Esophagus muscularis mucosa (tissue), 4 donors: ENCODE data around the gene TRABD2B. TPM values are rescaled to one million over a fixed set of nuclear protein-coding genes. Genes with fewer than 3 reads are reported as not detected.

Experiments
- DNase-seq: peaks from one replicate; pipeline ENCODE4 v3.0.0-alpha.2; 2017; ENCODE audit errors: extremely low spot score
- H3K27ac ChIP-seq, 4 donors: fragments of 200-600 bp; sonication (generic); replicated peaks in 1 of 4; 1 replicate in 3 of 4; 2 replicates in 1 of 4; pipeline ENCODE4 v1.5.1; 2016 to 2019; ENCODE audit warnings: mild to moderate bottlenecking in 1 of 4
- H3K27me3 ChIP-seq, 4 donors: fragments of 200-600 bp; sonication (generic); one replicate each; pipeline versions ENCODE4 v1.5.1 to v1.6.0; 2016 to 2019
- H3K36me3 ChIP-seq, 4 donors: fragments of 200-600 bp; sonication (generic); one replicate each; pipeline ENCODE4 v1.5.1; 2016 to 2019
- H3K4me1 ChIP-seq, 4 donors: fragments of 200-600 bp; sonication (generic); one replicate each; pipeline ENCODE4 v1.5.1; 2016 to 2019
- H3K4me3 ChIP-seq, 4 donors: fragments of 200-600 bp; sonication (generic); 1 replicate in 2 of 4; 2 replicates in 2 of 4; pipeline ENCODE4 v1.5.1; 2016 to 2019; ENCODE audit warnings: mild to moderate bottlenecking in 4 of 4, moderate library complexity in 1 of 4
- H3K9me3 ChIP-seq, 4 donors: fragments of 200-600 bp; sonication (generic); 1 replicate in 3 of 4; 2 replicates in 1 of 4; pipeline ENCODE4 v1.5.1; 2016 to 2019
- EP300 ChIP-seq: sonication (generic); formaldehyde crosslinking; IDR thresholded peaks from one replicate; pipeline ENCODE4 v1.6.1; 2017; ENCODE audit warnings: antibody characterized with exemption
- POLR2A ChIP-seq: fragments of 450-650 bp; IDR thresholded peaks from one replicate; pipeline ENCODE4 v1.6.1; 2017; ENCODE audit warnings: antibody characterized with exemption, moderate library complexity, mild to moderate bottlenecking, low read depth
- POLR2AphosphoS5 ChIP-seq, 2 donors: sonication (generic); formaldehyde crosslinking; IDR thresholded peaks; one replicate each; pipeline ENCODE4 v1.6.1; 2017; ENCODE audit warnings: antibody characterized with exemption in 2 of 2
- WGBS: methylation state at CpG from one replicate; pipeline ENCODE4 v1.1.5; 2018; 5-methylcytosine and 5-hydroxymethylcytosine counted together
- intact Hi-C: fragments of 100-400 bp; cut with DNase I; formaldehyde crosslinking; loops from one replicate; pipeline ENCODE4 v1.15.1; 2023
- total RNA-seq, 4 donors: library from RNA; depleted of rRNA; stranded (reverse); fragments of >200 nt; gene quantifications; one replicate each; pipeline versions ENCODE4 v1.1.0 to v1.2.1, GENCODE V29; 2016
- TF ChIP-seq, protein P1 (sequence below), 3 experiments: fragments of 200-600 bp in 2 of 3; fragments of 450-650 bp in 1 of 3; sonication (generic) in 2 of 3; IDR thresholded peaks; one replicate each; pipeline ENCODE4 v1.5.1; 2017 to 2019; ENCODE audit warnings: antibody characterized with exemption in 3 of 3, mild to moderate bottlenecking in 2 of 3, moderate library complexity in 1 of 3

Gene TRABD2B
- total RNA-seq, 4 donors from 2014 or later, result 4.0 to 7.6 (median 4.1) TPM

DNA sequence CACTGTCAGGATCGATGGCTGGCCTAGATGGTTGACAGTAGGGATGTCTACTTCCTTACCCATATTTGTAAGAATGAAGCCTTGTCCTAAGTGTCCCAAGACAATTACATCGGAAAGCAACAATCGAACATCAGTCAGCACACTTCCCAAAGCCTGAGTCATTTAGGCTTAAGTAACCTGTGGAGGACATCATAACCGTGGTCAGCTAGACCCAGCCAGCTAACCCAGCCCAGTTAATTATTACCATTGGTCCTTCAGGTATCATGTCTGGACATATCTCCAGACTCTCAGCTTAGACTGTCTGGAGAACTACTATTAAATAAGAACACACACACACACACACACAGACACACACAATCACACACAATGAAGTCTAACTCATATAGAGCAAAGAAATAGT, 264.7 kb downstream of the TRABD2B start:
- Histone ChIP-seq H3K36me3 (no peaks in the 10 kb centered on the region), H3K27ac (no peak overlapping the region), H3K4me1 (no peaks in the 10 kb centered on the region), H3K27me3 (peaks cover 0 to 23% (median 3%) of the 10 kb centered on the region in 4 donors), H3K9me3 (no peaks in the 10 kb centered on the region), H3K4me3 (no peak overlapping the region)
- TF ChIP-seq EP300, result no peak
- TF ChIP-seq, protein P1, sequence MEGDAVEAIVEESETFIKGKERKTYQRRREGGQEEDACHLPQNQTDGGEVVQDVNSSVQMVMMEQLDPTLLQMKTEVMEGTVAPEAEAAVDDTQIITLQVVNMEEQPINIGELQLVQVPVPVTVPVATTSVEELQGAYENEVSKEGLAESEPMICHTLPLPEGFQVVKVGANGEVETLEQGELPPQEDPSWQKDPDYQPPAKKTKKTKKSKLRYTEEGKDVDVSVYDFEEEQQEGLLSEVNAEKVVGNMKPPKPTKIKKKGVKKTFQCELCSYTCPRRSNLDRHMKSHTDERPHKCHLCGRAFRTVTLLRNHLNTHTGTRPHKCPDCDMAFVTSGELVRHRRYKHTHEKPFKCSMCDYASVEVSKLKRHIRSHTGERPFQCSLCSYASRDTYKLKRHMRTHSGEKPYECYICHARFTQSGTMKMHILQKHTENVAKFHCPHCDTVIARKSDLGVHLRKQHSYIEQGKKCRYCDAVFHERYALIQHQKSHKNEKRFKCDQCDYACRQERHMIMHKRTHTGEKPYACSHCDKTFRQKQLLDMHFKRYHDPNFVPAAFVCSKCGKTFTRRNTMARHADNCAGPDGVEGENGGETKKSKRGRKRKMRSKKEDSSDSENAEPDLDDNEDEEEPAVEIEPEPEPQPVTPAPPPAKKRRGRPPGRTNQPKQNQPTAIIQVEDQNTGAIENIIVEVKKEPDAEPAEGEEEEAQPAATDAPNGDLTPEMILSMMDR (IDR thresholded peaks at IDR 0.05), result no peak
- TF ChIP-seq POLR2AphosphoS5 (IDR thresholded peaks at IDR 0.05), result no peak
- no peak for TF ChIP-seq POLR2A
- 74% methylated on average over 4 of the region's 4 CpGs for WGBS
- intact Hi-C loops, result loop anchor here (10.0 kb wide), 1 partner anchor 472 kb away; no protein-coding TSS in a partner anchor
- no peak for DNase-seq

DNA sequence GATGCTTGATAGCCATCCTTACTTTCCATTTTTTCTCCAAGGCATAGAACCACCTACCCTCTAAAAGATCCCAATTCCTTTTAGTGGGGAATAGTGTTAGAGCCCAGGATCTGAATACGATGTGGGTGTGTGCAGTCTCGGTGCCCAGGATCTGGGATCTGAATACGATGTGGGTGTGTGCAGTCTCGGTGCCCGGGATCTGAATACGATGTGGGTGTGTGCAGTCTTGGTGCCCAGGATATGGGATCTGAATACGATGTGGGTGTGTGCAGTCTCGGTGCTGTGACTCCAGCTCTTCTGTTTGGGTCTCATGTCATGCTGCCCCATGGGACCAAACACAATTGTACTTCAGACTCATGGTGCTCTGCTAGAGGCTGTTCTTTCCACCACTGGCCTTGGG, 265.5 kb downstream of the TRABD2B start:
- no peak overlapping the region for H3K27ac ChIP-seq
- H3K4me3 ChIP-seq, result no peak overlapping the region
- H3K4me1 ChIP-seq, result no peaks in the 10 kb centered on the region
- no peaks in the 10 kb centered on the region for H3K9me3 ChIP-seq
- peaks cover 0 to 26% (median 3%) of the 10 kb centered on the region in 4 donors for H3K27me3 ChIP-seq
- H3K36me3 ChIP-seq, result no peaks in the 10 kb centered on the region
- TF ChIP-seq EP300 (no peak), POLR2A (no peak), POLR2AphosphoS5 (IDR thresholded peaks at IDR 0.05) (no peak)
- TF ChIP-seq, protein P1 (IDR thresholded peaks at IDR 0.05), result no peak
- no peak for DNase-seq
- intact Hi-C loops, result loop anchor here (10.0 kb wide), 1 partner anchor 473 kb away; no protein-coding TSS in a partner anchor
- 80% methylated on average over 2 of the region's 8 CpGs for WGBS

DNA sequence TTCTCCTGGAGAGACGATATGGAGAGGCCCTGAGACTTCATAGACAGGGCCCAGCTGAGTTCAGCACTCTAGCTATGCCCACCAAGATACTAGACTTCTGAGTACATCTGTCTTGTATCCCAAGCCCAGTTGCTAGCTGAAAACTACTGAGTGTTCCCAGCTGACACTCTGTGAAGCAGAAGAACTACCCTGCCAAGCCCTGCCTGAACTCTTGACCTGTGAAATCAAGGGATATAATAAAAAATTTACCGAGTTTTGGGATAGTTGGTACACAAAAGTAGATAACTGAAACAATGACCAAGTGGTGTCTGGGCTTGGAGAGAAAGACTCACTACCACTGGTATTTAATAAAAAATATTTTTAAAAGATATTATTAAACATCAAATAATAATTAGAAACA, 267.5 kb downstream of the TRABD2B start:
- TF ChIP-seq EP300 (no peak), POLR2A (no peak), POLR2AphosphoS5 (IDR thresholded peaks at IDR 0.05) (no peak)
- TF ChIP-seq, protein P1 (IDR thresholded peaks at IDR 0.05), result no peak
- intact Hi-C loops, result loop anchor here (5.0 to 10.0 kb wide), 2 partner anchors 297 to 475 kb away; no protein-coding TSS in a partner anchor
- 90% methylated on average over 2 of the region's 2 CpGs for WGBS

DNA sequence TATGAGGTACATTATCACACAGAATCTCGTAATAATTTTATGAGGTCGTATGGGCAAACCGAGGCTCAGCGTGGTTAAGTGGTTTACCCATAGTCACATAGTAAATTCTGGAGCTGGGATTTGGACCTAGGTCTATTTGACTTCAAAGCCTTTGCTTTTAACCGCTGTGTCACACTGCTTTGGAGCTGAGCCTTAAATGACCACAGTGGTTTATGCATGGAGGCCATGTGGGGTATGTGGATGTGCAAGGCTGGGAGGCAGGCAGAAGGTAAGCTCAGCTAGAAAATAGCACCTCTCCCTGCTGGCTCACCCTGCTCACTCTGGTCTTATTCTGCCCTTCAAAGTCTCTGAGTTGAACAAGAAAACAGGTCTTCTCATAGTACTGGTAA, 269.5 kb downstream of the TRABD2B start:
- no peaks in the 10 kb centered on the region for H3K36me3 ChIP-seq
- DNase-seq, result no peak
- H3K9me3 ChIP-seq, result no peaks in the 10 kb centered on the region
- no peak overlapping the region for H3K27ac ChIP-seq
- H3K4me1 ChIP-seq, result peaks cover 12 to 22% (median 18%) of the 10 kb centered on the region in 4 donors
- intact Hi-C loops, result loop anchor here (5.0 kb wide), 1 partner anchor 295 kb away; no protein-coding TSS in a partner anchor
- H3K27me3 ChIP-seq, result peaks cover 2 to 51% (median 19%) of the 10 kb centered on the region in 4 donors
- WGBS, result 96% methylated on average over 5 of the region's 5 CpGs
- TF ChIP-seq POLR2AphosphoS5 (IDR thresholded peaks at IDR 0.05) (no peak), EP300 (no peak), POLR2A (no peak)
- TF ChIP-seq, protein P1 (IDR thresholded peaks at IDR 0.05), result no peak
- no peak overlapping the region for H3K4me3 ChIP-seq

More for the DNA sequence above, 267.5 kb downstream of the TRABD2B start:
- Histone ChIP-seq H3K4me1 (peaks cover 11 to 18% (median 17%) of the 10 kb centered on the region in 4 donors), H3K9me3 (no peaks in the 10 kb centered on the region), H3K36me3 (no peaks in the 10 kb centered on the region), H3K27ac (no peak overlapping the region), H3K27me3 (peaks cover 2 to 31% (median 10%) of the 10 kb centered on the region in 4 donors), H3K4me3 (no peak overlapping the region)
- no peak for DNase-seq
